GM18507 (cell line): ENCODE results near the gene CD80.
"Not testable (repeated sequence)": the region's sequence is repeated elsewhere in the genome, so short reads cannot be mapped to it uniquely, and the experiment has no call there.

Experiments
- DNase-seq: peaks from one replicate; pipeline ENCODE4 v3.0.0; 2011; ENCODE audit warnings: low read depth; ENCODE audit not compliant: insufficient read length; ENCODE audit errors: extremely low spot score
- FAIRE-seq: peaks from 2 replicates; lab custom pipeline; 2011; peaks lifted over from hg19 to GRCh38; lab: Jason Lieb, UNC

Gene CD80

GRCh38 chr3:119585856-119586570 is 26.6 kb upstream of the CD80 start:
- DNase-seq (no peak), FAIRE-seq (no peak)

GRCh38 chr3:119585208-119585607 is 25.8 kb upstream of the CD80 start:
- no peak for DNase-seq
- no peak for FAIRE-seq

GRCh38 chr3:119582178-119582577 is 22.8 kb upstream of the CD80 start:
- DNase-seq (no peak), FAIRE-seq (peak; percentile 66)

GRCh38 chr3:119580067-119580760 is 20.8 kb upstream of the CD80 start:
- DNase-seq = no peak
- peak; percentile 99 for FAIRE-seq

GRCh38 chr3:119579366-119580066 is 20.1 kb upstream of the CD80 start, which contains the start of gene ADPRH:
TSS of gene ADPRH (plus strand) at chr3:119579492. CDS start at chr3:119582170, 2,678 bp downstream.
- no peak for FAIRE-seq
- DNase-seq = peak; percentile 58

- DNase-seq (no peak), FAIRE-seq (no peak)
Measured at GRCh38 chr3:119575507-119575906, 16.1 kb upstream of the CD80 start.

- DNase-seq (no peak), FAIRE-seq (no peak)
Measured at GRCh38 chr3:119571688-119572087, 12.3 kb upstream of the CD80 start.

- no peak for DNase-seq
- no peak for FAIRE-seq
Measured at GRCh38 chr3:119571230-119571629, 11.8 kb upstream of the CD80 start.

GRCh38 chr3:119570229-119570628 is 10.8 kb upstream of the CD80 start:
- peak; percentile 47 for FAIRE-seq
- no peak for DNase-seq

GRCh38 chr3:119569156-119569555 is 9.7 kb upstream of the CD80 start:
- FAIRE-seq = no peak

GRCh38 chr3:119563334-119563733 is 3.9 kb upstream of the CD80 start:
- FAIRE-seq, DNase-seq: not testable (repeated sequence)

More at GRCh38 chr3:119569156-119569555, 9.7 kb upstream of the CD80 start:
- DNase-seq = no peak

- FAIRE-seq (peak; percentile 96), DNase-seq (no peak)
Measured at GRCh38 chr3:119562307-119562961, 3.0 kb upstream of the CD80 start.

- no peak for FAIRE-seq
- DNase-seq = no peak
Measured at GRCh38 chr3:119560160-119560559, 746 bp upstream of the CD80 start.

- FAIRE-seq (no peak), DNase-seq (no peak)
Measured at GRCh38 chr3:119558626-119559317, 642 bp downstream of the CD80 start.

GRCh38 chr3:119557877-119558269 is 1.5 kb downstream of the CD80 start:
- DNase-seq (no peak), FAIRE-seq (no peak)

- DNase-seq = no peak
- peak; percentile 85 for FAIRE-seq
Measured at GRCh38 chr3:119557192-119557876, 2.1 kb downstream of the CD80 start.

GRCh38 chr3:119555929-119556328 is 3.5 kb downstream of the CD80 start:
- FAIRE-seq (no peak), DNase-seq (no peak)

- DNase-seq (no peak), FAIRE-seq (peak; percentile 85)
Measured at GRCh38 chr3:119555309-119555735, 4.1 kb downstream of the CD80 start.
